ENCODE measurements around the gene CDK5. TPM values are rescaled to one million over a fixed set of nuclear protein-coding genes. Genes with fewer than 3 reads are reported as not detected.

The CDK5 gene
- total and polyA plus RNA-seq, 10 of the 15 experiments (the other 5 are each of a cell fraction or from before 2014, with no cell fraction given), result 1.5 to 33.4 (median 21.6) TPM

GRCh38 chr7:151013733-151014497 is 43.8 kb downstream of the CDK5 start (continued):
- TF ChIP-seq MXI1 (IDR thresholded peaks at IDR 0.05; ENCODE audit: low read depth, low read length) (peak; percentile 78), USF1 (IDR thresholded peaks at IDR 0.05; ENCODE audit: borderline replicate concordance, extremely low read length, insufficient read depth, low read depth, low read length) (peak; percentile 30), ZNF687 (IDR thresholded peaks at IDR 0.05) (peak; percentile 47; the same call in 1 of the 2 replicates), DPF2 (IDR thresholded peaks at IDR 0.05) (peak; percentile 37; the same call in 1 of the 2 replicates), SPI1 (IDR thresholded peaks at IDR 0.05; ENCODE audit: borderline replicate concordance, insufficient read depth, low read depth, low read length) (peak; percentile 63; the same call in 1 of the 2 replicates), MEF2B (IDR thresholded peaks at IDR 0.05; ENCODE audit: partially characterized antibody, poor library complexity, severe bottlenecking) (peak; percentile 30), CREB1 (IDR thresholded peaks at IDR 0.05; ENCODE audit: low read depth) (peak; percentile 92), ZNF207 (IDR thresholded peaks at IDR 0.05; ENCODE audit: borderline replicate concordance) (peak; percentile 41; the same call in 1 of the 2 replicates), RUNX3 (IDR thresholded peaks at IDR 0.05; ENCODE audit: low read length) (peak; percentile 32; the same call in 1 of the 2 replicates), TCF7 (IDR thresholded peaks at IDR 0.05; ENCODE audit: borderline replicate concordance) (no peak), ZNF274 (IDR thresholded peaks at IDR 0.05; ENCODE audit: insufficient read depth, insufficient read length) (no peak), LARP7 (IDR thresholded peaks at IDR 0.05) (peak; percentile 62; the same call in 1 of the 2 replicates), SREBF1 (IDR thresholded peaks at IDR 0.05; ENCODE audit: low read length) (no peak), SRF (IDR thresholded peaks at IDR 0.05; ENCODE audit: low read depth in 2 of 2, low read length in 2 of 2) (0 out of 4 replicates have a peak, but pooled peaks of 1 of the 2 experiments have one; percentile 52), POU2F2 (IDR thresholded peaks at IDR 0.05; ENCODE audit: borderline replicate concordance, low read depth, low read length) (peak; percentile 24; the same call in 1 of the 3 replicates), GATAD2B (conservative IDR thresholded peaks at IDR 0.05; ENCODE audit: low read depth) (peak; percentile 35; the same call in 1 of the 2 replicates), YY1 (IDR thresholded peaks at IDR 0.05; ENCODE audit: low read depth, low read length) (peak; percentile 71), CTCF (IDR thresholded peaks at IDR 0.05 in 2 of 3, conservative IDR thresholded peaks at IDR 0.05 in 1 of 3; ENCODE audit: control insufficient read depth in 2 of 3, extremely low read depth in 1 of 3, insufficient read depth in 1 of 3, low read depth in 3 of 3, low read length in 3 of 3) (peak in 1 of 3 experiments; percentile 13; a peak in 1 of 6 replicates), POLR2AphosphoS2 (IDR thresholded peaks at IDR 0.05; ENCODE audit: low read depth, low read length) (no peak), RAD51 (IDR thresholded peaks at IDR 0.05) (no peak), RFX5 (IDR thresholded peaks at IDR 0.05; ENCODE audit: low read depth, low read length) (peak; percentile 76)
